ENCODE results near the gene PRR5.

GRCh38 chr22:44663256-44663999, 38.6 kb upstream of the PRR5 start:
- no peak for TF ChIP-seq CTCF (conservative IDR thresholded peaks at IDR 0.05 in 1 of 2, IDR thresholded peaks at IDR 0.05 in 1 of 2; ENCODE audit: low read depth in 1 of 2, low read length in 2 of 2)
- no peak for TF ChIP-seq EZH2 (IDR thresholded peaks at IDR 0.05; ENCODE audit: low read length, missing control alignments)
